HG03108 (cell line): Measurements from ENCODE around the gene ASAP2.

Source experiments
- ATAC-seq: cut with Tn5 transposase; IDR thresholded peaks from one replicate; pipeline ENCODE4 v1.9.1; 2021; ENCODE audit warnings: moderate library complexity; ENCODE audit not compliant: unreplicated experiment

ASAP2 gene

GRCh38 chr2:9374071-9374730 is 167.6 kb downstream of the ASAP2 start:
- ATAC-seq = no peak

- ATAC-seq = no peak
Observed at GRCh38 chr2:9375857-9376428, 169.3 kb downstream of the ASAP2 start.

GRCh38 chr2:9377461-9378097 is 171.0 kb downstream of the ASAP2 start:
- ATAC-seq = no peak

- ATAC-seq = no peak
Observed at GRCh38 chr2:9378433-9379390, 172.1 kb downstream of the ASAP2 start.

- no peak for ATAC-seq
Observed at GRCh38 chr2:9379391-9379755, 172.8 kb downstream of the ASAP2 start.

GRCh38 chr2:9380702-9381628 is 174.4 kb downstream of the ASAP2 start:
- no peak for ATAC-seq

- ATAC-seq = no peak
Observed at GRCh38 chr2:9382604-9383235, 176.1 kb downstream of the ASAP2 start.

GRCh38 chr2:9384521-9384920 is 177.9 kb downstream of the ASAP2 start:
- ATAC-seq = no peak

GRCh38 chr2:9385841-9386240 is 179.2 kb downstream of the ASAP2 start:
- ATAC-seq = no peak

- no peak for ATAC-seq
Observed at GRCh38 chr2:9388199-9388681, 181.6 kb downstream of the ASAP2 start.

- ATAC-seq = no peak
Observed at GRCh38 chr2:9388950-9389911, 182.6 kb downstream of the ASAP2 start.

GRCh38 chr2:9390151-9390850 is 183.7 kb downstream of the ASAP2 start:
- ATAC-seq = no peak

GRCh38 chr2:9390991-9391390 is 184.4 kb downstream of the ASAP2 start:
- ATAC-seq = no peak

GRCh38 chr2:9391961-9392720 is 185.5 kb downstream of the ASAP2 start:
- ATAC-seq = no peak

- no peak for ATAC-seq
Observed at GRCh38 chr2:9392898-9393765, 186.5 kb downstream of the ASAP2 start.

GRCh38 chr2:9394816-9395215 is 188.2 kb downstream of the ASAP2 start:
- no peak for ATAC-seq
